ENCODE measurements around the gene MVB12B. TPM values are rescaled to one million over a fixed set of nuclear protein-coding genes. Genes with fewer than 3 reads are reported as not detected.

Gene MVB12B
- total and polyA plus RNA-seq, 2 of the 13 experiments (the other 11 are each of a cell fraction or from before 2014, with no cell fraction given), result 12.1 to 30.1 TPM

DNA sequence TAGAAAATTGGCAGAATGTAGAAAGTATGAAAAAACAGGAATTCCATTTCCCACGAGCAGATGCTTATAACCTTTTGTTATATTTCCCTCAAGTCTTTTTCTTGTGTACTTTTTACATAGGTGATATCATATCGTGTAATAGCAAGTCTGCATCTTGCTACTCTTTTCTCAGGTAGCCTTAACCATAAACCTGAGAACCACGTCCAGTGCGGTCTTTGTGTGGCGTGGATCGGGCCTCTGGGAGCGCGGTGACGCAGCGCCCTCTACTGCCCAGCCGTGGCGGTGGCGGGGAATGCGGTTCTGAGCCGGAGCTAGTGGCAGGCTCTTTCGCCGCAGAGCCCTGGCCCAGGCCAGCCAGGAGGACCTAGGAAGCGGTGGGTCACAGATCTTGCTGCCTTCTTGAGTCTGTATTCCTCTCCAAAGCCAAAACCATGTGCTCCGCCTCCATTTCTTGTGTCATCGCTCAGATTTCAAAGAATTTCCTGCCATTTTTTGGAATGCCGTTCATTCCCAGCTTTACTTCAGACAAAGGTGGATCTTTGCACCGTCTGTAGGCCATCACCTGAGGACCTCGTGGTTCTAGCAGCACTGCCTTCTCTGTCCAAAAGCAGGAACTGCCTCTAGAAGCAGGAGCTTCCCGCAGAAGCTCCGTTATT lies 71.9 kb downstream of the MVB12B start (continued):
- TF ChIP-seq ZSCAN9 (CRISPR knock-in tag; IDR thresholded peaks at IDR 0.05; ENCODE audit: borderline replicate concordance), result no peak
- TF ChIP-seq SNRNP70 (IDR thresholded peaks at IDR 0.05; ENCODE audit: low read depth, low read length), result no peak
- TF ChIP-seq ZFP90 (CRISPR knock-in tag; IDR thresholded peaks at IDR 0.05; ENCODE audit: borderline replicate concordance), result no peak
- TF ChIP-seq DMAP1 (CRISPR knock-in tag; IDR thresholded peaks at IDR 0.05), result no peak
- no peak for TF ChIP-seq HIVEP1 (CRISPR knock-in tag; IDR thresholded peaks at IDR 0.05)
- no peak for TF ChIP-seq BCL6 (CRISPR knock-in tag; IDR thresholded peaks at IDR 0.05)
- TF ChIP-seq, protein P1, sequence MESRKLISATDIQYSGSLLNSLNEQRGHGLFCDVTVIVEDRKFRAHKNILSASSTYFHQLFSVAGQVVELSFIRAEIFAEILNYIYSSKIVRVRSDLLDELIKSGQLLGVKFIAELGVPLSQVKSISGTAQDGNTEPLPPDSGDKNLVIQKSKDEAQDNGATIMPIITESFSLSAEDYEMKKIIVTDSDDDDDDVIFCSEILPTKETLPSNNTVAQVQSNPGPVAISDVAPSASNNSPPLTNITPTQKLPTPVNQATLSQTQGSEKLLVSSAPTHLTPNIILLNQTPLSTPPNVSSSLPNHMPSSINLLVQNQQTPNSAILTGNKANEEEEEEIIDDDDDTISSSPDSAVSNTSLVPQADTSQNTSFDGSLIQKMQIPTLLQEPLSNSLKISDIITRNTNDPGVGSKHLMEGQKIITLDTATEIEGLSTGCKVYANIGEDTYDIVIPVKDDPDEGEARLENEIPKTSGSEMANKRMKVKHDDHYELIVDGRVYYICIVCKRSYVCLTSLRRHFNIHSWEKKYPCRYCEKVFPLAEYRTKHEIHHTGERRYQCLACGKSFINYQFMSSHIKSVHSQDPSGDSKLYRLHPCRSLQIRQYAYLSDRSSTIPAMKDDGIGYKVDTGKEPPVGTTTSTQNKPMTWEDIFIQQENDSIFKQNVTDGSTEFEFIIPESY (CRISPR knock-in tag; IDR thresholded peaks at IDR 0.05), result peak; percentile 99
- TF ChIP-seq FOXA3 (CRISPR knock-in tag; IDR thresholded peaks at IDR 0.05), result no peak
- TF ChIP-seq EHMT2 (IDR thresholded peaks at IDR 0.05; ENCODE audit: borderline replicate concordance, low read depth, low read length), result no peak
- TF ChIP-seq, protein P2, sequence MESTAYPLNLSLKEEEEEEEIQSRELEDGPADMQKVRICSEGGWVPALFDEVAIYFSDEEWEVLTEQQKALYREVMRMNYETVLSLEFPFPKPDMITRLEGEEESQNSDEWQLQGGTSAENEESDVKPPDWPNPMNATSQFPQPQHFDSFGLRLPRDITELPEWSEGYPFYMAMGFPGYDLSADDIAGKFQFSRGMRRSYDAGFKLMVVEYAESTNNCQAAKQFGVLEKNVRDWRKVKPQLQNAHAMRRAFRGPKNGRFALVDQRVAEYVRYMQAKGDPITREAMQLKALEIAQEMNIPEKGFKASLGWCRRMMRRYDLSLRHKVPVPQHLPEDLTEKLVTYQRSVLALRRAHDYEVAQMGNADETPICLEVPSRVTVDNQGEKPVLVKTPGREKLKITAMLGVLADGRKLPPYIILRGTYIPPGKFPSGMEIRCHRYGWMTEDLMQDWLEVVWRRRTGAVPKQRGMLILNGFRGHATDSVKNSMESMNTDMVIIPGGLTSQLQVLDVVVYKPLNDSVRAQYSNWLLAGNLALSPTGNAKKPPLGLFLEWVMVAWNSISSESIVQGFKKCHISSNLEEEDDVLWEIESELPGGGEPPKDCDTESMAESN (CRISPR knock-in tag; conservative IDR thresholded peaks at IDR 0.05), result 0 out of 2 replicates have a peak, but pooled peaks have one; percentile 37
- no peak for TF ChIP-seq ARNT (IDR thresholded peaks at IDR 0.05)
- TF ChIP-seq JUNB (CRISPR knock-in tag; IDR thresholded peaks at IDR 0.05; ENCODE audit: borderline replicate concordance), result no peak
- peak; percentile 53; the same call in 1 of the 2 replicates for TF ChIP-seq NR1H2 (CRISPR knock-in tag; IDR thresholded peaks at IDR 0.05; ENCODE audit: borderline replicate concordance, low read depth)
- TF ChIP-seq ZNF17 (CRISPR knock-in tag; IDR thresholded peaks at IDR 0.05), result no peak
- no peak for TF ChIP-seq RBM39 (IDR thresholded peaks at IDR 0.05; ENCODE audit: low read depth, low read length, poor library complexity, severe bottlenecking)
- TF ChIP-seq ARNT2 (CRISPR knock-in tag; IDR thresholded peaks at IDR 0.05; ENCODE audit: low read depth), result no peak
- TF ChIP-seq, protein P3, sequence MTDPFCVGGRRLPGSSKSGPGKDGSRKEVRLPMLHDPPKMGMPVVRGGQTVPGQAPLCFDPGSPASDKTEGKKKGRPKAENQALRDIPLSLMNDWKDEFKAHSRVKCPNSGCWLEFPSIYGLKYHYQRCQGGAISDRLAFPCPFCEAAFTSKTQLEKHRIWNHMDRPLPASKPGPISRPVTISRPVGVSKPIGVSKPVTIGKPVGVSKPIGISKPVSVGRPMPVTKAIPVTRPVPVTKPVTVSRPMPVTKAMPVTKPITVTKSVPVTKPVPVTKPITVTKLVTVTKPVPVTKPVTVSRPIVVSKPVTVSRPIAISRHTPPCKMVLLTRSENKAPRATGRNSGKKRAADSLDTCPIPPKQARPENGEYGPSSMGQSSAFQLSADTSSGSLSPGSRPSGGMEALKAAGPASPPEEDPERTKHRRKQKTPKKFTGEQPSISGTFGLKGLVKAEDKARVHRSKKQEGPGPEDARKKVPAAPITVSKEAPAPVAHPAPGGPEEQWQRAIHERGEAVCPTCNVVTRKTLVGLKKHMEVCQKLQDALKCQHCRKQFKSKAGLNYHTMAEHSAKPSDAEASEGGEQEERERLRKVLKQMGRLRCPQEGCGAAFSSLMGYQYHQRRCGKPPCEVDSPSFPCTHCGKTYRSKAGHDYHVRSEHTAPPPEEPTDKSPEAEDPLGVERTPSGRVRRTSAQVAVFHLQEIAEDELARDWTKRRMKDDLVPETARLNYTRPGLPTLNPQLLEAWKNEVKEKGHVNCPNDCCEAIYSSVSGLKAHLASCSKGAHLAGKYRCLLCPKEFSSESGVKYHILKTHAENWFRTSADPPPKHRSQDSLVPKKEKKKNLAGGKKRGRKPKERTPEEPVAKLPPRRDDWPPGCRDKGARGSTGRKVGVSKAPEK (CRISPR knock-in tag; IDR thresholded peaks at IDR 0.05; ENCODE audit: borderline replicate concordance), result no peak
- TF ChIP-seq ZNF614 (CRISPR knock-in tag; IDR thresholded peaks at IDR 0.05; ENCODE audit: borderline replicate concordance), result no peak
- TF ChIP-seq, protein P4, sequence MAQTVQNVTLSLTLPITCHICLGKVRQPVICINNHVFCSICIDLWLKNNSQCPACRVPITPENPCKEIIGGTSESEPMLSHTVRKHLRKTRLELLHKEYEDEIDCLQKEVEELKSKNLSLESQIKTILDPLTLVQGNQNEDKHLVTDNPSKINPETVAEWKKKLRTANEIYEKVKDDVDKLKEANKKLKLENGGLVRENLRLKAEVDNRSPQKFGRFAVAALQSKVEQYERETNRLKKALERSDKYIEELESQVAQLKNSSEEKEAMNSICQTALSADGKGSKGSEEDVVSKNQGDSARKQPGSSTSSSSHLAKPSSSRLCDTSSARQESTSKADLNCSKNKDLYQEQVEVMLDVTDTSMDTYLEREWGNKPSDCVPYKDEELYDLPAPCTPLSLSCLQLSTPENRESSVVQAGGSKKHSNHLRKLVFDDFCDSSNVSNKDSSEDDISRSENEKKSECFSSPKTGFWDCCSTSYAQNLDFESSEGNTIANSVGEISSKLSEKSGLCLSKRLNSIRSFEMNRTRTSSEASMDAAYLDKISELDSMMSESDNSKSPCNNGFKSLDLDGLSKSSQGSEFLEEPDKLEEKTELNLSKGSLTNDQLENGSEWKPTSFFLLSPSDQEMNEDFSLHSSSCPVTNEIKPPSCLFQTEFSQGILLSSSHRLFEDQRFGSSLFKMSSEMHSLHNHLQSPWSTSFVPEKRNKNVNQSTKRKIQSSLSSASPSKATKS (CRISPR knock-in tag; IDR thresholded peaks at IDR 0.05), result no peak
- TF ChIP-seq ZNF780A (CRISPR knock-in tag; IDR thresholded peaks at IDR 0.05), result no peak
- no peak for TF ChIP-seq ADNP (CRISPR knock-in tag; IDR thresholded peaks at IDR 0.05)
- TF ChIP-seq YY1 (IDR thresholded peaks at IDR 0.05; ENCODE audit: insufficient read depth, insufficient replicate concordance, low read depth, low read length), result peak; percentile 46
